Suprapubic skin (tissue), 4 donors: ENCODE measurements around the gene RERE.

ENCODE experiments used
- EP300 ChIP-seq: sonication (generic); formaldehyde crosslinking; IDR thresholded peaks from one replicate; pipeline ENCODE4 v1.6.1; 2017; ENCODE audit warnings: antibody characterized with exemption
- POLR2A ChIP-seq, 2 donors: fragments of 450-650 bp; IDR thresholded peaks; one replicate each; pipeline ENCODE4 v1.6.1; 2017; ENCODE audit warnings: antibody characterized with exemption in 2 of 2, mild to moderate bottlenecking in 2 of 2, moderate library complexity in 2 of 2
- POLR2AphosphoS5 ChIP-seq, 3 donors: sonication (generic); formaldehyde crosslinking; IDR thresholded peaks; one replicate each; pipeline ENCODE4 v1.6.1; 2017; ENCODE audit warnings: antibody characterized with exemption in 3 of 3
- TF ChIP-seq, protein P1 (sequence below), 2 donors: fragments of 200-600 bp in 1 of 2; fragments of 450-650 bp in 1 of 2; sonication (generic) in 1 of 2; IDR thresholded peaks; one replicate each; pipeline ENCODE4 v1.5.1; 2016 to 2019; ENCODE audit warnings: antibody characterized with exemption in 2 of 2, mild to moderate bottlenecking in 1 of 2, moderate library complexity in 1 of 2

DNA sequence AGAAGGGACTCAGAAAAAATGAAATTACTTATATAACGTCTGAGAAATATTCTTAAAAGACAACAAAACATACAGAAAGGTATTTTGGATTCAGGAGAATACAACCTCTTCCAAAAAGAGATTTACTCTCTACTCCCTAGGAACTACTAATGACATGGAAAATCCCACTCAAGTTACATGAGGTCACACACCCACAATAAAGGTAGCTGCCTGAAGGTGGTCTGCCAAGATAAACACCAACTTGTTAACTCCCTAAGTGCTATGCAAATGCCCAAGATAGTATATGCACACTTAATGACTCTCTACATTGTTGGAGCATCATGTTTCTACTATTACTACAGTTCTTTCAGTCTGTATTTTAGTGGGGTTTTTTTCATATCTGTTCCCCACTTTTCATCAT is 26.5 kb downstream of the RERE start:
- TF ChIP-seq, protein P1, sequence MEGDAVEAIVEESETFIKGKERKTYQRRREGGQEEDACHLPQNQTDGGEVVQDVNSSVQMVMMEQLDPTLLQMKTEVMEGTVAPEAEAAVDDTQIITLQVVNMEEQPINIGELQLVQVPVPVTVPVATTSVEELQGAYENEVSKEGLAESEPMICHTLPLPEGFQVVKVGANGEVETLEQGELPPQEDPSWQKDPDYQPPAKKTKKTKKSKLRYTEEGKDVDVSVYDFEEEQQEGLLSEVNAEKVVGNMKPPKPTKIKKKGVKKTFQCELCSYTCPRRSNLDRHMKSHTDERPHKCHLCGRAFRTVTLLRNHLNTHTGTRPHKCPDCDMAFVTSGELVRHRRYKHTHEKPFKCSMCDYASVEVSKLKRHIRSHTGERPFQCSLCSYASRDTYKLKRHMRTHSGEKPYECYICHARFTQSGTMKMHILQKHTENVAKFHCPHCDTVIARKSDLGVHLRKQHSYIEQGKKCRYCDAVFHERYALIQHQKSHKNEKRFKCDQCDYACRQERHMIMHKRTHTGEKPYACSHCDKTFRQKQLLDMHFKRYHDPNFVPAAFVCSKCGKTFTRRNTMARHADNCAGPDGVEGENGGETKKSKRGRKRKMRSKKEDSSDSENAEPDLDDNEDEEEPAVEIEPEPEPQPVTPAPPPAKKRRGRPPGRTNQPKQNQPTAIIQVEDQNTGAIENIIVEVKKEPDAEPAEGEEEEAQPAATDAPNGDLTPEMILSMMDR (IDR thresholded peaks at IDR 0.05): no peak
- no peak for TF ChIP-seq POLR2A (IDR thresholded peaks at IDR 0.05)
- TF ChIP-seq POLR2AphosphoS5 (IDR thresholded peaks at IDR 0.05): no peak
- TF ChIP-seq EP300: no peak
